GM12865 (cell line): ENCODE data around the gene FAM114A2.

Experiments
- DNase-seq: peaks from one replicate; pipeline ENCODE4 v3.0.0; 2010; ENCODE audit warnings: low read depth
- H3K4me3 ChIP-seq: 2 replicates; pipeline ENCODE4 v1.5.1; 2011; ENCODE audit warnings: mild to moderate bottlenecking, low read depth, low read length, control low read depth
- CTCF ChIP-seq: IDR thresholded peaks from 2 replicates; pipeline ENCODE4 v1.5.1; 2011; ENCODE audit warnings: low read length, control low read depth, low read depth, inconsistent platforms; ENCODE audit not compliant: insufficient read depth; ENCODE audit errors: missing control alignments

Gene FAM114A2

GRCh38 chr5:153981905-153982605 is 56.7 kb downstream of the FAM114A2 start:
- no peak for DNase-seq
- TF ChIP-seq CTCF, result no peak

GRCh38 chr5:153979028-153979783 is 59.5 kb downstream of the FAM114A2 start:
- no peak for DNase-seq
- TF ChIP-seq CTCF, result no peak
- no peak overlapping the region for H3K4me3 ChIP-seq

More at GRCh38 chr5:153981905-153982605, 56.7 kb downstream of the FAM114A2 start:
- H3K4me3 ChIP-seq, result no peak overlapping the region

- TF ChIP-seq CTCF, result no peak
- no peak overlapping the region for H3K4me3 ChIP-seq
- DNase-seq, result no peak
Observed at GRCh38 chr5:153974813-153975163, 63.9 kb downstream of the FAM114A2 start.

GRCh38 chr5:153974131-153974812 is 64.4 kb downstream of the FAM114A2 start:
- peak; percentile 49 for DNase-seq
- peak; percentile 68 for TF ChIP-seq CTCF

GRCh38 chr5:153972240-153972639 is 66.5 kb downstream of the FAM114A2 start:
- DNase-seq, result no peak
- no peak for TF ChIP-seq CTCF
- H3K4me3 ChIP-seq, result no peak overlapping the region

More at GRCh38 chr5:153974131-153974812, 64.4 kb downstream of the FAM114A2 start:
- H3K4me3 ChIP-seq, result no peak overlapping the region

GRCh38 chr5:153970496-153970895 is 68.2 kb downstream of the FAM114A2 start:
- no peak for TF ChIP-seq CTCF
- DNase-seq, result no peak
- H3K4me3 ChIP-seq, result no peak overlapping the region
